Naive thymus-derived CD8-positive, alpha-beta T cell (primary cell): ENCODE results near the gene MINAR1. TPM values are rescaled to one million over a fixed set of nuclear protein-coding genes. Genes with fewer than 3 reads are reported as not detected.

Source experiments
- ATAC-seq, 2 donors: fragments of 150-1000 bp; cut with Tn5 transposase in 1 of 2; sonication (Bioruptor Pico), chemical (Tn5 transposase) in 1 of 2; 1 replicate in 1 of 2; 2 replicates in 1 of 2; pipeline ENCODE4 v1.10.0; 2021; ENCODE audit warnings: mild to moderate bottlenecking in 2 of 2, moderate library complexity in 2 of 2
- POLR2A ChIA-PET: fragments of 350-600 bp; sonication (Branson Sonifier 250); formaldehyde crosslinking; loops from one replicate; lab custom pipeline; 2021; ENCODE audit warnings: antibody characterized with exemption; lab: Charles Lee
- DNase-seq, 10 donors: peaks; one replicate each; pipeline versions ENCODE4 v3.0.0 to v3.0.0-alpha.2; 2020 to 2022
- H3K27ac Mint-ChIP-seq, 10 donors: one replicate each; pipeline ENCODE4 v1.8.0; 2020 to 2022; ENCODE audit warnings: mild to moderate bottlenecking in 10 of 10, mixed read lengths in 10 of 10, moderate library complexity in 4 of 10, inconsistent platforms in 1 of 10
- H3K27me3 Mint-ChIP-seq, 5 donors: one replicate each; pipeline ENCODE4 v1.8.0; 2021 to 2022; ENCODE audit warnings: mixed read lengths in 5 of 5
- H3K36me3 Mint-ChIP-seq, 3 donors: one replicate each; pipeline ENCODE4 v1.8.0; 2020 to 2022; ENCODE audit warnings: mixed read lengths in 3 of 3, mild to moderate bottlenecking in 2 of 3, inconsistent platforms in 1 of 3
- H3K4me1 Mint-ChIP-seq, 4 donors: one replicate each; pipeline ENCODE4 v1.8.0; 2021 to 2022; ENCODE audit warnings: mixed read lengths in 4 of 4
- H3K4me3 Mint-ChIP-seq, 10 donors: one replicate each; pipeline ENCODE4 v1.8.0; 2020 to 2022; ENCODE audit warnings: mild to moderate bottlenecking in 10 of 10, mixed read lengths in 10 of 10, moderate library complexity in 6 of 10, inconsistent platforms in 1 of 10
- H3K9me3 Mint-ChIP-seq, 9 donors: one replicate each; pipeline ENCODE4 v1.8.0; 2020 to 2022; ENCODE audit warnings: mixed read lengths in 9 of 9, mild to moderate bottlenecking in 3 of 9, inconsistent platforms in 1 of 9, moderate library complexity in 1 of 9
- polyA plus RNA-seq, 3 donors: library from polyadenylated mRNA; unstranded; fragments of 300-500 nt; fragmentation: Illumina TruSeq; gene quantifications; one replicate each; pipeline ENCODE4 v1.2.3, GENCODE V29; 2021
- total RNA-seq, 8 experiments: library from RNA in 2 of 8; stranded (reverse) in 2 of 8; gene quantifications; one replicate each; pipeline ENCODE4 v1.2.3 and lab custom pipeline; 2021 to 2026

The MINAR1 gene
- total and polyA plus RNA-seq, 5 experiments from 2014 or later, result 0.14 to 0.47 (median 0.41) TPM; not detected in 2

GRCh38 chr15:79481793-79482192, 49.7 kb downstream of the MINAR1 start:
- ATAC-seq, result no peak
- Mint-ChIP-seq H3K4me1 (no peaks in the 10 kb centered on the region), H3K9me3 (peaks cover 0 to 2% (median 0%) of the 10 kb centered on the region in 9 donors), H3K4me3 (no peak overlapping the region), H3K36me3 (no peaks in the 10 kb centered on the region), H3K27ac (no peak overlapping the region), H3K27me3 (peaks cover 0 to 11% (median 3%) of the 10 kb centered on the region in 5 donors)
- no peak for DNase-seq
- POLR2A ChIA-PET, result no interaction called here

Other genes starting within 250 kb of the MINAR1 start
- not detected for gene ANKRD34C, start 149.6 kb upstream of the MINAR1 start, total RNA-seq
- gene ANKRD34C, start 149.6 kb upstream of the MINAR1 start, polyA plus RNA-seq, result not detected
- 10 to 100 TPM; 21.0 to 22.0 TPM for gene TMED3, start 121.2 kb upstream of the MINAR1 start, total RNA-seq
- gene TMED3, start 121.2 kb upstream of the MINAR1 start, polyA plus RNA-seq, result 10 to 100 TPM; 67.6 to 73.4 (median 67.8) TPM